Measurements from ENCODE around the gene SMIM12. TPM values are rescaled to one million over a fixed set of nuclear protein-coding genes. Genes with fewer than 3 reads are reported as not detected.

SMIM12 gene
- total RNA-seq, 1 donor from 2014 or later, result 24.6 TPM

DNA sequence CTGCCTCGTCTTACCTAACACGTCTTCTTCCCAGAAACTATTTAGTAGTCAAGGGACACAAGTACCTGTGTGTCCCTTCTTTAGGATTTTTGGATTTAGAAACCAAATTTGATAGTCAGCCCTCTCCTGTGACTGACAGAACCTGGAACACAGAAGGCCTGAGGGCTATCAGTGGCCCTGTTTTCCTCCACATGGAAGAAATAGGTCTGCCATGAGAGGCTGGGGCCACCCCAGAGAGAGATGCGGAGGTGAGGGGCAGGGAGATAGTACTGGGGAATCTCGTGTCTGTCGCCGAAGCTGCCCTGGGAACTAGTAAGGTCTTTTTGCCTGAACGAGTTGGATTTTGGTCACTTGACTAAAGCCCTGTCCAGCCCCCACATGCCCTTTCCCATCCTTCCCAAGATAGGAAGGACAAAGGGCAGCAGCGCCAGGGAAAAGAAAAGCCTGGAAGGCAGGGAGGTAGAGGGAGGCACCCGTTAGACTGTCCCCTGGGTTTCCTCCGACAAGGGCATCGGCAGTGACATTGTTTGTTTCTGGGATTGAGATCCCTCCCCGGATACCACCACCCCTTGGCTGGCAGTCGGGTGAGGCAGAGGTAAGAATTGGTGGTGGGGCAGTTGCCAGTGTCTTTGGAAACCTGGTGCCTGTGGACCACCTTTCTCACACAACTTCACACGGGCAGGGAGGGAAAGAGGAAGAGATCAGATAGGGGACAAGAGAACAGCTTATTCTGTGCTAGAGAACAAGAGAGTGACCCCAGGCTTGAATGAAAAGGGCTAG is 19.8 kb downstream of the SMIM12 start:
- Mint-ChIP-seq H3K36me3 (no peaks in the 10 kb centered on the region), H3K27ac (no peak overlapping the region), H3K4me3 (no peak overlapping the region), H3K4me1 (peaks cover 7% of the 10 kb centered on the region), H3K9me3 (no peaks in the 10 kb centered on the region), H3K27me3 (ENCODE audit: low read depth) (no peaks in the 10 kb centered on the region)
- peak in 1 of 2 experiments; percentile 22 for DNase-seq (ENCODE audit: low spot score in 2 of 2, unreplicated experiment in 2 of 2)
- TF ChIP-seq, protein P1, sequence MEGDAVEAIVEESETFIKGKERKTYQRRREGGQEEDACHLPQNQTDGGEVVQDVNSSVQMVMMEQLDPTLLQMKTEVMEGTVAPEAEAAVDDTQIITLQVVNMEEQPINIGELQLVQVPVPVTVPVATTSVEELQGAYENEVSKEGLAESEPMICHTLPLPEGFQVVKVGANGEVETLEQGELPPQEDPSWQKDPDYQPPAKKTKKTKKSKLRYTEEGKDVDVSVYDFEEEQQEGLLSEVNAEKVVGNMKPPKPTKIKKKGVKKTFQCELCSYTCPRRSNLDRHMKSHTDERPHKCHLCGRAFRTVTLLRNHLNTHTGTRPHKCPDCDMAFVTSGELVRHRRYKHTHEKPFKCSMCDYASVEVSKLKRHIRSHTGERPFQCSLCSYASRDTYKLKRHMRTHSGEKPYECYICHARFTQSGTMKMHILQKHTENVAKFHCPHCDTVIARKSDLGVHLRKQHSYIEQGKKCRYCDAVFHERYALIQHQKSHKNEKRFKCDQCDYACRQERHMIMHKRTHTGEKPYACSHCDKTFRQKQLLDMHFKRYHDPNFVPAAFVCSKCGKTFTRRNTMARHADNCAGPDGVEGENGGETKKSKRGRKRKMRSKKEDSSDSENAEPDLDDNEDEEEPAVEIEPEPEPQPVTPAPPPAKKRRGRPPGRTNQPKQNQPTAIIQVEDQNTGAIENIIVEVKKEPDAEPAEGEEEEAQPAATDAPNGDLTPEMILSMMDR (IDR thresholded peaks at IDR 0.05; ENCODE audit: unreplicated experiment), result no peak

DNA sequence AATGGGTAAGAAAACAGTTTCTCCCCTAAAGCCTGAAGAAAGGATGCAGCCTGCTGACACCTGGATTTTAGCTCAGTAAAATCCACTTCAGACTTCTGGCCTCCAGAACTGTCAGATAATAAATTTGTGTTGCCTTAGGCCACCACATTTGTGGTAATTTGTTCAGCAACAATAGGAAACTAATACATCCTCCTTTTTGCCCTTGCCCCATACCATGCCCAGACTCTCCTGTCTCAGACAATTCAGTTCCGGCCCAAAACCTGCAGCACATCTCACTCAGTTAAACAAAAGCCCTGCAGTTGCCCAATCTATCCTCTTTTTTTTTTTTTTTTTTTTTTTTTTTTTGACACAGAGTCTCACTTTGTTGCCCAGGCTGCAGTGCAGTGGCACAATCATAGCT is 25.8 kb downstream of the SMIM12 start:
- Mint-ChIP-seq H3K36me3 (no peaks in the 10 kb centered on the region), H3K27ac (no peak overlapping the region), H3K9me3 (no peaks in the 10 kb centered on the region), H3K4me1 (no peaks in the 10 kb centered on the region), H3K4me3 (no peak overlapping the region), H3K27me3 (ENCODE audit: low read depth) (no peaks in the 10 kb centered on the region)
- TF ChIP-seq, protein P1 (IDR thresholded peaks at IDR 0.05; ENCODE audit: unreplicated experiment), result no peak
- no peak for DNase-seq (ENCODE audit: low spot score in 2 of 2, unreplicated experiment in 2 of 2)

DNA sequence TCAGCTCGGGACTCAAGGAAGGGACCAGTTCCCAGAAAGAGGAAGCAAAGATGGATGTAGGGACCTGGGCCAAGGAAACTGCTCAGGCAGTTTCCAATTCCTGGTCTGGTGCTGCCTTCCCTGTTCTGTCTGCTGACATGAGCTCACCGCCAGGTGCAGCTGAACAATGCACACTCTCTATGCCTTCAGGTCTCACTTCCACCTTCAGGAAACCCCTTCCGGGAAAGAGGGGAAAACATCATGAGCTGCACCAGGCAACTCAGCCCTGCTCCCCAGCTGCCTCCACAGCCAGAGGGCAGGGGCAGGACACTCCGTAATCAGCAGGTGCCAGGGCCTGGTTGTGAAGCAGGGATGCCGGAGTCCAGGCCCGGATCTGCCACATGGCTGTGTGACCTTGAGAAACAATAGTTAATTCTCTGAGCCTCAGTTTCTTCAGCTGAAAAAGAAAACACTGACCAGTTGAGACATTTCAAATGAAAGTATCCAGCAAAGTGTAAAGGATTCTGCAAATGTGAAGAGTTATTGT is 27.8 kb downstream of the SMIM12 start:
- no peak overlapping the region for H3K27ac Mint-ChIP-seq
- H3K4me3 Mint-ChIP-seq, result no peak overlapping the region
- no peaks in the 10 kb centered on the region for H3K27me3 Mint-ChIP-seq (ENCODE audit: low read depth)
- no peaks in the 10 kb centered on the region for H3K4me1 Mint-ChIP-seq
- TF ChIP-seq, protein P1 (IDR thresholded peaks at IDR 0.05; ENCODE audit: unreplicated experiment), result no peak
- no peaks in the 10 kb centered on the region for H3K36me3 Mint-ChIP-seq
- no peaks in the 10 kb centered on the region for H3K9me3 Mint-ChIP-seq
- peak in 1 of 2 experiments; percentile 29 for DNase-seq (ENCODE audit: low spot score in 2 of 2, unreplicated experiment in 2 of 2)

DNA sequence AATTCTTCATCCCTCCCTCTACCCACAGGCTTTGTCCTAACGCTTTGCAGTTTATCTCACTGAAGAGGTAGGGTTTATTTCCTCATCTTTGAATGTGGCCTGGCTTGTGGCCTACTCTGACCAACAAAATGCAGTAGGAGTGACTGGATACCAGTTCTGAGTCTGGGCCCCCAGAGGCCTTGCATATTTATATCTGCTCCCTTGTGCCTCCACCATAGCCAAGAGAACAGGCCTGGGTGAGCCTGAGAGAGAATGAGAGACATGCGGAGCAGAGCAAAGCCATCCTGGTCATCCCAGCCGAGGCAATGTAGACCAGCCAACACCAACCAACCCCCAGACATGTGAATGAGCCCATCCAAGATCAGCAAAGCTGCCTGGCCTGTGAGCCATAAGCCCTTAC is 30.3 kb downstream of the SMIM12 start:
- DNase-seq (ENCODE audit: low spot score in 2 of 2, unreplicated experiment in 2 of 2), result no peak
- Mint-ChIP-seq H3K9me3 (no peaks in the 10 kb centered on the region), H3K4me1 (no peaks in the 10 kb centered on the region), H3K36me3 (no peaks in the 10 kb centered on the region), H3K4me3 (no peak overlapping the region), H3K27me3 (ENCODE audit: low read depth) (no peaks in the 10 kb centered on the region), H3K27ac (no peak overlapping the region)
- TF ChIP-seq, protein P1 (IDR thresholded peaks at IDR 0.05; ENCODE audit: unreplicated experiment), result no peak

DNA sequence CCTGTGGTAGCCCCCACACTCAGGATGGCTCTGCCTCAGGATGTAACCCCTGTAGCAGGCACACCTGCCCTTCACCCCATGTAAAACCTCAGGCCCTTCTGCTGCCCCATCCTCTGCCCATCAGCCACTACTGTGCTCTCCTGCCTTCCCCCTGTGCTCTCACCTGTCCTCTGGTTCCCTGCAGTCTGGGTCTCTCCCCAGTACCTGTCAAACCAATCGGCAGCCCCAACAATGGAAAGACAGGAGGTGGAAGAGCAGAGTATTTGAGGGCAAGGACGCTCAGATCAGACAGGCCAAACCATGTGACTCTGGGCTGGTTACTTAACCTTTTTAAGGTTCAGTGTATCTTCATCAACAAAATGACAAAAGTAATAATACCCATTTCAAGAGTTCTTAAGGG is 30.9 kb downstream of the SMIM12 start:
- Mint-ChIP-seq H3K36me3 (no peaks in the 10 kb centered on the region), H3K27ac (no peak overlapping the region), H3K9me3 (no peaks in the 10 kb centered on the region), H3K4me3 (no peak overlapping the region), H3K4me1 (no peaks in the 10 kb centered on the region), H3K27me3 (ENCODE audit: low read depth) (no peaks in the 10 kb centered on the region)
- no peak for DNase-seq (ENCODE audit: low spot score in 2 of 2, unreplicated experiment in 2 of 2)
- TF ChIP-seq, protein P1 (IDR thresholded peaks at IDR 0.05; ENCODE audit: unreplicated experiment), result no peak
